Testis (tissue), 2 donors: ENCODE results near the gene PCDHGA8.

Experiments
- POLR2A ChIP-seq: fragments of 450-650 bp; IDR thresholded peaks from one replicate; pipeline ENCODE4 v1.6.1; 2017; ENCODE audit warnings: antibody characterized with exemption, mild to moderate bottlenecking, moderate library complexity
- TF ChIP-seq, protein P1 (sequence below), 3 experiments: fragments of 450-650 bp in 2 of 3; fragments of 200-600 bp in 1 of 3; sonication (generic) in 1 of 3; IDR thresholded peaks; one replicate each; pipeline ENCODE4 v1.5.1; 2016 to 2019; ENCODE audit warnings: antibody characterized with exemption in 3 of 3, mild to moderate bottlenecking in 2 of 3, moderate library complexity in 1 of 3

DNA sequence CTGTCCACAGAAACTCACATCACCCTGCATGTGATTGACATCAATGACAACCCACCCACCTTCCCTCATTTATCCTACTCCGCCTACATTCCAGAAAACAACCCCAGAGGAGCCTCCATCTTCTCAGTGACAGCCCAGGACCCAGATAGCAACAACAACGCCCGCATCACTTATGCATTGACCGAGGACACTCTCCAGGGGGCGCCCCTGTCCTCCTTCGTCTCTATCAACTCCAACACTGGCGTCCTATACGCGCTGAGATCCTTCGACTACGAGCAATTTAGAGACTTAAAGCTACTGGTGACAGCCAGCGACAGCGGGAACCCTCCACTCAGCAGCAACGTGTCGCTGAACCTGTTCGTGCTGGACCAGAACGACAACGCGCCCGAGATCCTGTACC, 47.1 kb upstream of the PCDHGA8 start:
- TF ChIP-seq, protein P1, sequence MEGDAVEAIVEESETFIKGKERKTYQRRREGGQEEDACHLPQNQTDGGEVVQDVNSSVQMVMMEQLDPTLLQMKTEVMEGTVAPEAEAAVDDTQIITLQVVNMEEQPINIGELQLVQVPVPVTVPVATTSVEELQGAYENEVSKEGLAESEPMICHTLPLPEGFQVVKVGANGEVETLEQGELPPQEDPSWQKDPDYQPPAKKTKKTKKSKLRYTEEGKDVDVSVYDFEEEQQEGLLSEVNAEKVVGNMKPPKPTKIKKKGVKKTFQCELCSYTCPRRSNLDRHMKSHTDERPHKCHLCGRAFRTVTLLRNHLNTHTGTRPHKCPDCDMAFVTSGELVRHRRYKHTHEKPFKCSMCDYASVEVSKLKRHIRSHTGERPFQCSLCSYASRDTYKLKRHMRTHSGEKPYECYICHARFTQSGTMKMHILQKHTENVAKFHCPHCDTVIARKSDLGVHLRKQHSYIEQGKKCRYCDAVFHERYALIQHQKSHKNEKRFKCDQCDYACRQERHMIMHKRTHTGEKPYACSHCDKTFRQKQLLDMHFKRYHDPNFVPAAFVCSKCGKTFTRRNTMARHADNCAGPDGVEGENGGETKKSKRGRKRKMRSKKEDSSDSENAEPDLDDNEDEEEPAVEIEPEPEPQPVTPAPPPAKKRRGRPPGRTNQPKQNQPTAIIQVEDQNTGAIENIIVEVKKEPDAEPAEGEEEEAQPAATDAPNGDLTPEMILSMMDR (IDR thresholded peaks at IDR 0.05), result no peak
- no peak for TF ChIP-seq POLR2A
